GM18951 (cell line): Measurements from ENCODE around the gene ELF3.
"Not testable (repeated sequence)": the region's sequence is repeated elsewhere in the genome, so short reads cannot be mapped to it uniquely, and the experiment has no call there.

Experiments
- POLR2A ChIP-seq: IDR thresholded peaks from 4 replicates; pipeline ENCODE4 v1.6.1; 2011; ENCODE audit warnings: mild to moderate bottlenecking; ENCODE audit not compliant: insufficient read length, insufficient read depth; ENCODE audit errors: extremely low read depth
- in situ Hi-C: fragments of 300-500 bp; cut with MboI; formaldehyde crosslinking; loops from one replicate; pipeline ENCODE4 v1.12.0; 2022; ENCODE audit warnings: low sequenced_read_pairs, mixed read lengths, inconsistent platforms; ENCODE audit not compliant: unreplicated experiment

The ELF3 gene

DNA sequence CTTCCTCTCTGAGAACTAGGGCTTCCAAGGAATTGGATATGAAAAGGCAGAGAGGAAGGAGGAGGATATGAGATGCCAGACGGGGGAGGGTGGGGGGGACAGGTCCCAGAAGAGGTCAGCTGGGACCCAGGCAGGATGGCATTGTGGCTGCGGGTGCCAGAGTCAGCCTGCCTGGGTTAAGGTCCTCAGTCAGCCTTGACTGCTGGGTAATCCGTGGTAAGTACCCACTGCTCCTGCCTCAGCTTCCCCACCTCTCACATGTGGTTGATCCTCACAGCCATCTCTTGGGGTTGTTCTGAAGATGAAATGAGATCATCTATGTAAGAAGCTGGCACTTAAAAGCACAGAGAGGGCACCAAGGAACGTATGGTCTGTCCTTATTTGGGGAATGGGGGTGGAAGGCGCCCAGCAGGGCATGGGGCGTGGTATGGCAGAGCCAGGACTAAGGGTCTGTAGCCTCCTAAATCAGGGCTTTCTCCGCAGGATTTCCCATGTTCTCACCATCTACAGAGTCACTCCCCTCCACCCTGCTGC is 23.8 kb downstream of the ELF3 start:
- in situ Hi-C loops = no loop called here
- TF ChIP-seq POLR2A = no peak

DNA sequence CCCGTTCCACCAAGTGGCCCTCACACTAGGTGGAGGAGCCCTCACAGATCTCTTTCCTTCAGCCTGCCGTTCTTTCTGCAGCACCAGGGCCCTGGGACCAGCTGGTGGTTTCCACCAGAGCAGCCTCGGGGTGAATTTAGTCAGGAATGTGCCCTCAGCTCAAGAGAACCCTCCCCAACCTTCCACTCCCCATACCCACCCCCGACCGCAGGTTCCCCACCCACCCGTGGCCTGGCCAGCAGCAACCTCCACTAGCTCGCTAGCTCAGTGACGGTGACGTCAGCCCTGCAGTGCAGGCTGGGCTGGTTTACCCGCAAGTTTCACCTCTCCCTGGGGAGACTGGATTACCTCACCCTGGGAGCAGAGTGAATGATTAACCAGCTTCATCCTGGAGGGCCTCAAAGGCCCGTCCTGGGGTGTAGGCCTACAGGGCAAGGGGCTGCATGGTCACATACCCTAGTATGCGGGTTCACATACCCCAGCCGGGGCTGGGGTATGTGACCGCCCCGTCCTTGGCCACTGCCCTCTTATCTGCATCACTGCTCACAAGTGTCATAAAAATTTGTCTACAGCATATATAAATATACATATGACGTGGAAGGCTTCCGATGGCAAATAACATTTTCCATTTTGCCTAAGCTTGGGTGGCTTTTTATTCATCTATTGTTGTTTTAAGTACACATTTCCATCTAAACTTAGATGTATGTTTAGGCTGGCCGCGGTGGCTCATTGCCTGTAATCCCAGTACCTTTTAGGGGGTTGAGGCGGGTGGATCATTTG is 24.5 kb downstream of the ELF3 start:
- no peak for TF ChIP-seq POLR2A
- in situ Hi-C loops = no loop called here

GRCh38 chr1:202036595-202037387 is 26.4 kb downstream of the ELF3 start:
- in situ Hi-C loops = no loop called here
- no peak for TF ChIP-seq POLR2A

DNA sequence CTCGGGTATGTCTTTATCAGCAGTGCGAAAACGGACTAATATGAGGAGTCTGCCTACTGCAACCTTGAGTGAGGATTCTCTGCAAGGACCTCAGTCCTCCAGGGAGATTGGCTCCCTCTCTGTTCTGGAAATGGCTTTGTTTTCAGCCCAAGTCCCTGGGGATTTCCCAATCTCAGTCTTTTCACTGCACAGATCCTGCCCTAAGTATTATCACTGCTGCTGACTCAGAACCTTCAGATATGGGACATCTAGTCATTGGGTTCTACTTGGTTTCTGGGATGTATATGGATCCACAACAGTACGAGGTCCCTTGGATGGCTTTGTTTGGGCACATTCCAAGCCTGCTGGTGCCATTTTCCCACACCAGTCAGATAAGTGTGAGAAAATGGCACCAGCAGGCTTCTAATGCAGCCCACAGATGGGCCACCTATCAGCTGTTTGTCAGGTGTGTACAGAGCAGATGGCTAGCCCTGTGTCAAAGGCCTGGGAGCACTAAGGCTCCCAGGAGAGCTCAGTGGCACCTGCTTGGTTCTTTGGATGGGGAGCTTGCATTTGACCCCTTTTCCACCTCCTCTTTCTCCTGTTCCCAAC is 27.4 kb downstream of the ELF3 start:
- in situ Hi-C loops = no loop called here
- TF ChIP-seq POLR2A = no peak

GRCh38 chr1:202038688-202039346 is 28.4 kb downstream of the ELF3 start:
- TF ChIP-seq POLR2A = no peak
- in situ Hi-C loops = no loop called here

DNA sequence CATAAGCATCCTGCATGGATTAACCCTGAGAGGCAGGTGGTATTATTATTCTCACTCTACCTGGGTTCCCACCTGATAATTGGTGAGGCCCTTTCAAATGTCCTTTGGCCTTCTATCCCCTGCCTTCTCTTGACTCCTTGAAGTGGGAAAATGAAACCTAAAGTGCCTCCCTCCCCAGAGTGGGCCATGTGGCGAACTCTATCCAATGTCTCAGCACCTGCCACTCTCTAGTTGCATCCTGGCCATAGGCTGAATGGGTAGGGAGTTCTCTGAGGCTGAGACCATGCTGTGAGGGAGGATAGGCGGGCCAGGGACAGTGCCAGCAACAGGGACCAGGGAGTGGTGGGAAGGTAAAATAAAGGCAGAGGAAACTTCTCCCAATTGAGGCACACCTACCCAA is 35.3 kb downstream of the ELF3 start:
- TF ChIP-seq POLR2A = no peak
- in situ Hi-C loops = no loop called here

- TF ChIP-seq POLR2A = no peak
- in situ Hi-C loops = no loop called here
Observed at GRCh38 chr1:202046227-202046626, 35.8 kb downstream of the ELF3 start.

- no peak for TF ChIP-seq POLR2A
- in situ Hi-C loops = no loop called here
Observed at GRCh38 chr1:202046748-202047708, 36.6 kb downstream of the ELF3 start.

GRCh38 chr1:202047977-202048376 is 37.6 kb downstream of the ELF3 start:
- in situ Hi-C loops = no loop called here
- no peak for TF ChIP-seq POLR2A

DNA sequence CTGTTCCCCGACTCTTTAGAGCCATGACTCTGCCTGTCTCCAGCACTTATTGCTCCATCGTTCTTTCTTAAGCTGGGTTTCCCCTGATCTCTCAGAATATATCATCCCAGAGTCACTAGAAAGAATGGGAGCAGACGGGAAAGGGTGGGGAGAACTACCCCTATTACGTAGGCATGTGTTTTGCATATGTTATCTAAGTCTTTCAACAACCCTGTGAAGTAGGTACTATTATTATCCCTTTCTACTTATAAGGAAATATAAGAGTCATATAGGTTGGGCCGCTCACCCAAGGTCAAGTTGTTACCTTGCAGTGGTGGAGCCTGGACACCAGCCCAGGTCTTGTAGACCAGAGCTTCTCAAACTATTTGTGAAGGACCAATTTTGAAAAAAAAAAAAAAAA is 38.7 kb downstream of the ELF3 start:
- in situ Hi-C loops = no loop called here
- no peak for TF ChIP-seq POLR2A

DNA sequence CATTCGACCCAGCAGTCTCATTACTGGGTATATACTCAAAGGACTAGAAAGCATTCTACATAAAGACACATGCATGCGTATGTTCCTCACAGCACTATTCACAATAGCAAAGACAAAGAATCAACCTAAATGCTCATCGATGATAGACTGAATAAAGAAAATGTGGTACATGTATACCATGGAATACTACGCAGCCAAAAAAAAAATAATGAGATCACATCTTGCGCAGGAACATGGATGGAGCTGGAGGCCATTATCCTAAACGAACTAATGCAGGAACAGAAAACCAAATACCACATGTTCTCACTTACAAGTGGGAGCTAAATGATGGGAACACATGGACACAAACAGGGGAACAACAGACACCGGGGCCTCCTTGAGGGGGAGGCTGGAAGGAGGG is 43.7 kb downstream of the ELF3 start:
- no peak for TF ChIP-seq POLR2A
- in situ Hi-C loops = no loop called here

GRCh38 chr1:202054673-202055072 is 44.3 kb downstream of the ELF3 start:
- in situ Hi-C loops = not testable (repeated sequence)

GRCh38 chr1:202056644-202057334 is 46.4 kb downstream of the ELF3 start:
- TF ChIP-seq POLR2A = no peak
- in situ Hi-C loops = no loop called here

DNA sequence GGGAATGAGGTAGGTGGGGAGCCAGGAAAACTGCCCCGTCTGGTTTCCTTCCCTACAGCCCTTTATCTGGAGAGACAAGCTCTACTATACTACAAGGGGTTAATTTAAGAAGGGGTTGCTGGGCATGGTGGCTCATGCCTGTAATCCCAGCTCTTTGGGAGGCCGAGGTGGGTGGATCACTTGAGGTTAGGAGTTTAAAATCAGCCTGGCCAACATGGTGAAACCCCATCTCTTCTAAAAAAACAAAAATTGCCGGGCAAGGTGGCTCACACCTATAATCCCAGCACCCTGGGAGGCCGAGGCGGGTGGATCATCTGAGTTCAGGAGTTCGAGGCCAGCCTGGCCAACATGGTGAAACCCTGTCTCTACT is 46.9 kb downstream of the ELF3 start:
- in situ Hi-C loops = not testable (repeated sequence)
